NCI-H1436 (cell line): Measurements from ENCODE around the gene KRT34.
"Not testable (repeated sequence)": the region's sequence is repeated elsewhere in the genome, so short reads cannot be mapped to it uniquely, and the experiment has no call there.

Experiments used
- DNase-seq: peaks from one replicate; lab custom pipeline; 2025; lab: John Stamatoyannopoulos, UW

The KRT34 gene

GRCh38 chr17:41366070-41366469 is 16.0 kb downstream of the KRT34 start:
- no peak for DNase-seq

- DNase-seq, result no peak
Observed at GRCh38 chr17:41363881-41364280, 18.2 kb downstream of the KRT34 start.

- DNase-seq, result no peak
Observed at GRCh38 chr17:41360296-41360995, 21.7 kb downstream of the KRT34 start.

- DNase-seq, result no peak
Observed at GRCh38 chr17:41354536-41354935, 27.6 kb downstream of the KRT34 start.

- DNase-seq, result no peak
Observed at GRCh38 chr17:41352597-41353366, 29.3 kb downstream of the KRT34 start.

- no peak for DNase-seq
Observed at GRCh38 chr17:41351177-41351576, 30.9 kb downstream of the KRT34 start.

GRCh38 chr17:41350381-41350878 is 31.7 kb downstream of the KRT34 start, which contains the start of gene KRT33A:
TSS of gene KRT33A (minus strand) at chr17:41350828. CDS start at chr17:41350767, 61 bp downstream.
- not testable (repeated sequence) for DNase-seq

- DNase-seq, result no peak
Observed at GRCh38 chr17:41347869-41348760, 34.0 kb downstream of the KRT34 start.

GRCh38 chr17:41346421-41346820 is 35.7 kb downstream of the KRT34 start:
- not testable (repeated sequence) for DNase-seq

- no peak for DNase-seq
Observed at GRCh38 chr17:41345992-41346391, 36.1 kb downstream of the KRT34 start.

GRCh38 chr17:41343029-41343428 is 39.1 kb downstream of the KRT34 start:
- no peak for DNase-seq

GRCh38 chr17:41340934-41341861 is 40.9 kb downstream of the KRT34 start:
- DNase-seq, result no peak

GRCh38 chr17:41340494-41340893 is 41.6 kb downstream of the KRT34 start:
- DNase-seq, result no peak

- no peak for DNase-seq
Observed at GRCh38 chr17:41339571-41340172, 42.4 kb downstream of the KRT34 start.

GRCh38 chr17:41338961-41339485 is 43.1 kb downstream of the KRT34 start:
- DNase-seq, result no peak

- no peak for DNase-seq
Observed at GRCh38 chr17:41335747-41336146, 46.4 kb downstream of the KRT34 start.

GRCh38 chr17:41334385-41335305 is 47.5 kb downstream of the KRT34 start:
- DNase-seq, result no peak

- no peak for DNase-seq
Observed at GRCh38 chr17:41333836-41334235, 48.3 kb downstream of the KRT34 start.

GRCh38 chr17:41333098-41333497 is 49.0 kb downstream of the KRT34 start:
- no peak for DNase-seq
